ENCODE results near the gene DCAF10.
A peak's percentile ranks its signal among the peaks of the same experiment; 100 is the strongest.
"Not testable (repeated sequence)": the region's sequence is repeated elsewhere in the genome, so short reads cannot be mapped to it uniquely, and the experiment has no call there.

DCAF10 gene

DNA sequence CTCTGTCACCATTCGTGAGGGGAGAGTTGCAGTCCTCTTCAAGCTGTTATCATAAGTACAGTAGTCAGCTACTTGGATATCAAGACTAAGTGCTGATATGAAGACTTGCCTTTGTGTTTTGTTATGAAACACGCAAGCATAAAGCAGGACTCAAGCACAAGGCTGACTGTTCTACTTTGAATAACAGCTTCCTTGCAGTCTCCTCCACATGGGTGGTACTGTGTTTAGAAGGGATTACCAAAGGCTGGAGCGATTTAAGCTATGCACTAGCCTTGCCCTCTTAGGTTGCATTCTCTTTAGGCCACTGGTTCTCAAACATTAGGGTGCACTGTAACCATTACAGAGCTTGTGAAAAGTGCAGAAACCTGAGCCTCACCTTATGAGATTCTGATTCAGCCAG, 61.9 kb downstream of the DCAF10 start:
- DNase-seq (ENCODE audit: low spot score), result no peak

DNA sequence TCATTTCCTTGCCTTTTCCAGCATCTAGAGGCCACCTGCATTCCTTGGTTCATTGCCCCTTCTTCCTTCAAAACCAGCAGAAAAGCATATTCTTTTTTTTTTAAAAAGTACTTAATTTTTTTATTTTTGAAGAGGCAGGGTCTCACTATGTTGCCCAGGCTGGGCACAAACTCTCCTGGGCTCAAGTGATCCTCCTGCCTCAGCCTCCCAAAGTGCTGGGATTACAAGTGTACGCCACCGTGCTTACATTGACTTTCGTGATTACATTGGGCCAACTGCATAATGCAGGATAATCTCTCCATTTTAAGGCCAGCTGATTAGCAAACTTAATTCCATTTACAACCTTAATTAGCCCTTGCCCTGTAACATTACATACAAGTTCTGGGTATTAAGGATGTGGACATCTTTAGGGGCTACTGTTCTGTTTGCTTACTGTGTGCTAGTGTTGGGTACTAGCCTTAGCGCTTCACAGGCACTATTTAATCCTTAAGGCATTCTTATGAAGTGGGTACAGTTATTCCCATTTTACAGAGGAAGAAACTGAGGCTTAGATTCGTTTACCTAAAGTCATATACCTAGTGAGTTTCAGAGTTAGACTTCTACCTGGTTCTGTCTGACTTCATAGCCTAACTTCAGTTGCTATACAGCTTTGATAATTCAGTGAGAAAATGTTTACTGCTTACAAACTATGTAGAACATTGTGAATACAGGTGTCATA, 69.6 kb downstream of the DCAF10 start:
- DNase-seq (ENCODE audit: low spot score), result no peak

DNA sequence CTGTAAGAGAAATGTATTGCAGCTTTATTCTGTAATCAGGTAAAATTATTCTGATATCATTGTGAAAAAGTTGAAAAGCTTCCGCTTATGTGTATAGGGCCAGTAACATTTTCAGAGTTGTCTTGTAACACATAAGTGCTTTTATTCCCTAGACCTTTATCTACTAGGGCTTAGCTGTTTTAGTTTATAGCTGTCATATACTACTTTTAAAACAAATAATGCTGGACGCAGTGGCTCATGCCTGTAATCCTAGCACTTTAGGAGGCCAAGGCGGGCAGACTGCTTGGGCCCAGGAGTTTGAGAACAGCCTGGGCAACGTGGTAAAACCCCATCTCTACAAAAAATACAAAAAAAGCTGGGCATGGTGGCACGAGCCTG, 70.2 kb downstream of the DCAF10 start:
- no peak for DNase-seq (ENCODE audit: low spot score)

DNA sequence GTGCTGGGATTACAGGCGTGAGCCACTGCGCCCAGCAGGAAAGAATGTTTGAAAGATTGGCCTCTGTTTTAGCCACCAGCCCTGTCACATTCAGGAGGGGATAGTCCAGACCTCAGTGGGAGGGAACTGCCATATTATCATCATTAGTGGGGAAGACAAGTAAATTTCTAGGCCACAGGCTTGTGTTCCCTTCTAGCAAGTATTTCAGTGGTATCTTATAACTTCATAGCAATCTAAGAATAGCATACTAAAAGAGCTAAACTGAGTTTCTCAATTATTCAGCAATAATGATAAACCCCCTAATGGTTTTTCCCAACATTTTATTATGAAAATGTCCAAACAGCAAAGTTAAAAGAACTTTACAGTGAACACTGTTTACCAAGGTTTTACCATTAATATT, 73.4 kb downstream of the DCAF10 start:
- DNase-seq (ENCODE audit: low spot score), result no peak

DNA sequence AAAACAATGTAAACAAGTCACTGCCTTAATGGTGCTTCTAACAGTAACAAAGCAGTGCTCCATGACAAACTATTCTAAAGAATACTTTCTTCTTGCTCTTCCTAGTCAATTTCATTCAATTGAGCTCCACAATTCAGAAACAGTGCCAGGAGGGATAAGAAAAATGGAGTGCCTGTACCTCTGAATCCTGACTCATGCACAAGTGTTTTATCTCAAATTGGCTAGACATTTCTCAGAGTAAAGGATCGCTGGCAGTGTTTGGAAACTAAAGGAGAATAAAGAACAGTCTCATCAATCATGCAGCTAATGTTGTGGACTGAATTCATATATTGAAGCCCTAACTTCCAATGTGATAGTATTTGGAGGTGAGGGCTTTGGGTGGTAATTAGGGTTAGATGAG, 75.8 kb downstream of the DCAF10 start:
- DNase-seq (ENCODE audit: low spot score), result no peak

DNA sequence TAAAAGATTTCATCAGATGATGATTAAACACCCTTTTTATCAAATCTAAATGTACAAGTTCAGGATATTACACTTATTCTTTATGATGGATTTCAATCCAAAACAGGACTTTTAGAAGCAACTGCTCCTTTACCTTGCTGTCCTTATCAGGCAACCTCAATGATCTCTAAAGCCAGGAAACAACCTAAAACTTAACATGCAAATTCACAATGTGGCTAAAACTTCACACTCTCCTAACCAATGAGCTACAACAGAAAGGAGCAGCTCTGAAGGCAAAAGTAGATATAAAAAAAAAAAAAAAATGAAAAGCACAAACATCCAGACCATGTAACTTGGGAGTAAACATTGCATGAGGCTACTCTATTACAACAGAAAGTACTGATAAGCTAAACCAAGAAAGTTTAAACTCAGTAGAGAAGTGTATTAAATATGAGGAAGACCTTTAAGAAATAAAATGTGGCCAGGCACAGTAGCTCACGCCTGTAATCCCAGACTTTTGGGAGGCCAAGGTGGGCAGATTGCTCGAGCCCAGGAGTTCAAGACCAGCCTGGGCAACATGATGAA, 80.4 kb downstream of the DCAF10 start:
- no peak for DNase-seq (ENCODE audit: low spot score)

DNA sequence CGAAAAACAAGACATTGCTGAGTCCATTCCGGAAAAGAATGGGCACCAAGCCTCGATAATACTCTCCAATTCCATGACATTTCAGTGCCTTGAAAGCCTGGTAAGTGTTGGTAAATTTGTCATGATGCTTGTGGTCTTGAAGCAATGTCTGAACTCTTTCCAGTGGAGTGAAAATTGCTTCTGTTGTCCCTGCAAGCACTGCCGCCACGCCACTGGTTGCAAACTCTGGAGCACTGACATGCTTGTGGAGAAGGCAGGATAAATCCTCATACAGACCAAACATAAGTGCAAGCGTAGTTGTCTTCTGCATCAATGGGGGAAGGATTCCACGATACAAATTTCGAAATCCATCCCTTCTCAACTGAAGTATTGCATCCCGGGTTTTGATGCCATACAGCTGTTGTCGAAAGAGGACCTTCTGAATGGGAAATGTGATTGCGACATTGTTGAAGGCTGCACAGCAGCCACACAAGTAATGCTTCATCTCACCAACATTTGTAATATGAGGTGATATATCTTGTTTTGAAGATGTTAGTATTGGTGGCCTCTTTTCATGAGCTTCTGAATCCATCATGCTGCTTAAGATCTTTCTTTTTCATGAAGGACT, 87.5 kb downstream of the DCAF10 start:
- DNase-seq (ENCODE audit: low spot score), result not testable (repeated sequence)

DNA sequence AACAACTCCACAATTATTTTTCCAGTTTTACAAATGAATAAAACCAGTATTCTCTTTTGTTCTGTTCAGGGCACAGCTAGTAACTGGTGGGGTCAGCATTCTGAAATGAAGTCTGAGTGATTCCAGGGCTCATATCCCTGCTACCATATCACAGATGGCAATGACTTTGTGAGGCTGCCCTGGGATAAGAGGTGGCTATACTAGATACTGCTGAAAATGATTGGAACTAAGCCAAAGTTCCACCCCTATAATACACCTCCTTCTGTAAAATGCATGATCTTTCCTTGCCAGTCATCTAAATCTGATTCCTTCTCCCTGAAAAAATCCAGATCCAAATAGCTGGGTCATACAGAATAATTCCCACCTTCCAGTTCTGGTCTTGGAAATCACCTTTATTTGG, 88.9 kb downstream of the DCAF10 start:
- DNase-seq (ENCODE audit: low spot score), result no peak

DNA sequence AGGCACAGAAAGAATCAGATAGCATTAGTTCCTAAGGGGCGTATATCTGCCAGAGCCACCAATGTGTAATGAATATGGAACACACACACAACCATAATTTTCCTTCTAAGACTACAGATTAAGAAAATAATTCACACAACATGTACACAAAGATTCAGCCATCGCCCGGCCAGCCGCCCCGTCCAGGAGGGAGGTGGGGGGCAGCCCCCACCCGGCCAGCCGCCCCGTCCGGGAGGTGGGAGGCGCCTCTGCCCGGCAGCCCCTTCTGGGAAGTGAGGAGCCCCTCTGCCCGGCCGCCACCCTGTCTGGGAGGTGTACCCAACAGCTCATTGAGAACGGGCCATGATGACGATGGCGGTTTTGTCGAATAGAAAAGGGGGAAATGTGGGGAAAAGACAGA, 90.4 kb downstream of the DCAF10 start:
- DNase-seq (ENCODE audit: low spot score), result not testable (repeated sequence)

DNA sequence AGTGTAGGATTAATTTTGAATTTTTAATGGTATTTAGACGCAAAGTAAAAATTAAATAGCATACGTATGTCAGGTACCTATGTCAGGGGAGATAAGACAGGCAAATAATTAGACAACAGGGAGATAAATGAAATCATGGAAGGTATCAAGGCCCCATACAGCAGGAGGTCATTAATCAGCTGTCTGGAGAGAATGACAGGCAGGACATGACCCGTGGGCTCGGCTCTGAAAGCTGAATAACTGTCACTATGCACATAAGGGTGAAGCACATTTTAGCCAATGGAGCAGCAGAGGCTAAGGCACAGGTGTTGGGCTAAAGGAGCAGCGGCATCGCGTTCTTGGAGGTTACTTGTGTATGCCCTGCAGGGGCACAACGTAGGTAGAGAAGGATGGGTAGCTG, 91.5 kb downstream of the DCAF10 start:
- DNase-seq (ENCODE audit: low spot score), result no peak

DNA sequence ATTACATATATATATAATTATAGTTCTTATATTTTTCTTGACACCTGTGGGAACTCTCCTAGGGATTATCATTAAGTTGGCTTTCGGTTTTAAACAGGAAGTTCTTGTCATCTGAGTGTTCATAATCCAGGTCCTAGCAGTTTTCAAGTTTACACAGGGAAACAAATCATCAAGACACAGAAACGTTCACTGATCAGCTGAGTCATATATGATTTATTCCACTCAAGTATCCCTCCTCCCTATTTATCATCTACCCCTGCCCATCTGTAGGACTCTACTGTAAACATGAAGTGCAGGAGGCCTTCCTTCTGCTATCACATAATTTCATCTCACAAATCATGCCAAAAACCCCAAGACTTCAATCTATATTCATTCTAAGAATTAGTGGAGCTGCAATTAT, 97.1 kb downstream of the DCAF10 start:
- DNase-seq (ENCODE audit: low spot score), result no peak

DNA sequence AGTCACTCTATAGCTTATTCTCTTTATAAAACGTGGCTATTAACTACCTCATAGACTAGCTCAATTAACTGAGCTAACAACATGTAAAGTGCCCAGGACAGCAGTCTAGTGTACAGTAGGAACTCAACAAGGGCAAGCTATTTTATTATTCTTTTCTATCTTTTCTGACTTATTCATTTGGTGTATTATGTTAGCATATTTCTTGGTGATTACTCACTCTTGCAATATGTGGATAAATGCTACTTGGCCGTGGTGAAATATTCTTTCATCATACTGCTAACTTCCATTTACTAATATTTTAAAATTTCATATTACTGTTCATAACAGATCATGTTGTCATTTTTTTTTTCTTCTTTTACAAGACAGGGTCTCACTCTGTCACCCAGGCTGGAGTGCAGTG, 98.4 kb downstream of the DCAF10 start:
- DNase-seq (ENCODE audit: low spot score), result no peak

DNA sequence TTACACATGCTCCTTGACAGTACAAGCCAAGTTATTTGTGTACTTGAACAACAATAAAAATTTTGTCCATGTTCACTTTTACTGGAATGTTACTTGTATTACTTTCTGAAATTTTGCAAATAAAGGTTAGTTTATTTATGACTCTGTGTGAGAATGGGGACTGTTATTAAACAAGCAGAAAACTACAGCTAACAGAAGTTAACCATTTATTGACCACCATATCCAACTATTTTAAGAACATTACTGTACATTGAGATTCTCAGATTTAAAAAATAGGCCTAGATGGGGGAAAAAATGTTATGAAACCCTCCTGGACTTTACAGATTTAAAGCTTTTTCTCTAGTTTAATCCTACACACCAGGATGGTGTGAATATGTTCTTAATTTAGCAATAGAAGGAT, 101.5 kb downstream of the DCAF10 start:
- DNase-seq (ENCODE audit: low spot score), result no peak

DNA sequence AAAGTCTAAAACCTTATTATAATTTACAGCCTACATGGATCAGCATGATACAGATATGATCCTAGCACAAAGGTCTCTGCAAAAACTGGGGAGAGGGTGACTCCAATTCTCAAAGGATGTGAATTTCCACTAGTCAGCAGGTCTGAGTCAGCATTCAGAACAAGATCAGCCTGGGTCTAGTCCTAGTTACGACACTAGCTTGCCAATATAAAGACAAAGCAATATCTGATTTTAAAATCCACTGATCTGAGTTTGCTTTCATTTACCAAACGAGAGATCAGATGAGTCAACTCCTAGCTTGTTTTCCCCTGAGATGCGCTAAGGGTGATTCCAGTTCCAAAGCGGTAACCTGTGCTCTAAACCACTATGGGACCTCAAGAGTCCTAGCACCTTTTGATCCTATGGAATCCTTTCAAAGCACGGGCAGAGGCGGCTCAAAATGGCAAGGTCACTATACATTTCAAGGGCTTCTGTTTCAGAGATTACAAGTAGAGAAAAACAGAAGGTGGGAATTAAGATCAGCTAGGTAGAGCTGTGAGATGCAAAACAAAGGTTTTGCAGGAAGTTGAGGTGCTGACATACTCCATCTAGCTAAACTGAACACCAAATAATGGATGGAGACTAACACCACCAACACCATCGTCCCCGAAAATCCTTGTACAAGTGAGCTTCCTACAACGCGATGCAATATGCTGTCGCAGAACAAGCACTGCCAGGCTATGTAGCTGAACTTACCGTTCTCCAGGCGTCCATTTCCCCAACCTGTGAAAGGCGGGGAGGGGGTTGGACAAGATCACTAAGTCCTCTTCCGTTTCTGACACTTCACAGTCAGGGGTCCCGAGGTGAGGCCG, 102.4 kb downstream of the DCAF10 start:
- peak; percentile 19 for DNase-seq (ENCODE audit: low spot score)

DNA sequence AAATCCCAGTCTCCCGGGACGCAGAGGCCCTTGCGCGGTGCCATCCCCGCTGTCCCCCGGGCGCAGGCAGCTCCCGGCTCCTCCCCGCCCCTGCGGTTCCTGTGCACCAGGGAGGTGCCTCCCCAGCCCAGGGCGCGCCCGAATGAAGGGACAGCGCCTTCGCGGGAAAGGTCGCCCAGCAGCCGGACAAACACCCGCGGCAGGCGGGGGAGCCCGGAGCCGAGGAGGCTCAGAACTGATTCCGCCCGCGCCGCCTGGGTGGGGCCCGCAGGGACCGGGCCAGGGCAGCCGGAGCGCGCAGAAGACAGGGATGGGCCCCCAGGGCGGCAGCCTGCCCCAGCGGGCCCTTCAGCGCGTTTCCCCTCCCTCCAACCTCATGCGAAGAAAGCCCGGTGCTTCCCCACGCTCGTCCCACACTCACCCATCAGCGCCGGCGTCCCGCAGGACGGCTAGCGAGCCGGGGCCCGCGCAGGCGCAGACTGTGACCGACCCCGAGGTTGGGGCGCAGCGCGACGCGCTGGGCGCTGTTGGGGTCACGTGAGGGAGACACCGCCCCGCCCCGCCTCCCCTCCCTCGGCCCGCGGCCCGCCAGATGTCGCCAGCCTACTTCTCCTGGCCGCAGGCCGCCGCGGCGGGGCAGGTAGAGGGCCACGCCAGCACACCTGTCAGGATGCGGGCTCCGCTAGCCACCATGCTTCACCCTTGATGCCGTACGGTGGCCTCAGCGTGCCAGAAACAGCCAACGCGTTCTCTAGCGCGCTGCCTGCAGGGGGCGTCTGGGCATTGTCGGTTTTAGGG, 103.2 kb downstream of the DCAF10 start, which contains the start of gene SLC25A51:
SLC25A51 (minus strand) TSS at position 481 of the 798 bp plus-strand sequence. CDS start 15,577 bp downstream, outside the sequence.
- DNase-seq (ENCODE audit: low spot score), result peak; percentile 97

DNA sequence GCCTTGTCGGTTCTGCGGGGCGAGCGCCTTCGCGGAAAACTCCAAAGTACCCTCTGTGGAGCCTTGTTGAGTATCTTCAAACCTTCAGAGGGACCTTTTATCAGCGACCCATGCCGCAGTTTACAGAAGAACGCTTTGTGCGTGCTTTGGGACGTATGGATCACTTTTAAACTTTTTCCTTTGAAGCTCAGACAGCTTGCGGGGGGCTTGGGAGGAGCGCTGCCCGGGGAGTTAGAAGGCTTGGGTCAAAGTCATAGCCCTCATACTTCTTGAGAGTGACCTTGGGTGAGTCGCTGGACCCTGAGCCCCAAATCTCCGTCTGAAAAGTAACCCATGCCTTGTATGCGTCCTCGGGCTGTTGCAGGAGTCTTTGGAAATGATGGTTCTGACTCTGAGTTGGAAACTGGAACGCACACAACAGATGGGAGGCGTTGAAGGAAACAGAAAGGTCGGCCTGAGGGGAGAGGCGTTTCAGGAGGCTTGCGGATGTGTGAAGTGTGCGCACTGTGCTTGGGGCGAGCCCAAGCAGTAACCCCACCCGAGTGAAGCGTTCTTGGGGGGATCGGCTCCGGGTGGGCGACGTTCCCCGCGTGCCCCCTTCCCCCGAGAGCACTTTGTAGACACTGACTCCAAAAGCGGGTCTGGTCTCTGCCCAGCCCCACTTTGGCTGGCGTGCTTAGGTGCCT, 104.0 kb downstream of the DCAF10 start:
- no peak for DNase-seq (ENCODE audit: low spot score)

DNA sequence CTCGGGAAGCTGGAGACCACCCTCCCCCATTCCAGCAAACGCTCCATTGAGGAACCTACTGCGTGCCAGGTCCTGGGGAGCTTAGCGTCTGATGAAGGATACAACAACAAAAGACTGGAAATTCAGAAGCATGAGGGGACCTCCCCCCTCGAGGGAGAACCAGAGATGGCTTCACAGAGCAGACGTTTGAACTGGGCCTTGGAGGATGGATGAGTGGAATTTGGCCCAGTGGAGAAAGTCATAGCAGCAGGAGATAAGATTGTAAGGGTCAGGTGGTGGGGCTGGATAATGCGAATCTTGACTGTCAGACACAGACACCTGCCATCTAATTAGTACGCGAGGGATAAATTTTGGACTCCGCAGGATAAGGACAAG, 104.5 kb downstream of the DCAF10 start:
- no peak for DNase-seq (ENCODE audit: low spot score)

DNA sequence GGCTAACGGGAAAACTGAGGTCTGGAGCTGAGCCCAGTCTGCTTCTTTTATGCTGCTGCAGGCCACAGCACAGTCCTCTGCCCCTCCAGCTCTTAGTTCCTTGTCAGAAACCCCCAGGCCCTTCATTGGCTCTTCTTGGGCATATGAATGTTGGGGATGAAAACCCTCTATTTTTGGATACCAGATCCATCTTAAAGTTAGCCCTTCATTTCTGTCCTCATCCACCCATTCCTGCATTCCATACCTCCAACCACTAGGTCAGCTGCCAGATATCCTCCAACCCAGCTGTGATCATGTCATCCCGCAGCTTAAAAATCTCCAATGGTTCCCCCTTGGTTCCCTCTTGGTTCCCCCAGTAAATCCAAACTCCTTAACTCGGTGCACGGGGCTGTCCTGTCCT, 105.2 kb downstream of the DCAF10 start:
- no peak for DNase-seq (ENCODE audit: low spot score)

DNA sequence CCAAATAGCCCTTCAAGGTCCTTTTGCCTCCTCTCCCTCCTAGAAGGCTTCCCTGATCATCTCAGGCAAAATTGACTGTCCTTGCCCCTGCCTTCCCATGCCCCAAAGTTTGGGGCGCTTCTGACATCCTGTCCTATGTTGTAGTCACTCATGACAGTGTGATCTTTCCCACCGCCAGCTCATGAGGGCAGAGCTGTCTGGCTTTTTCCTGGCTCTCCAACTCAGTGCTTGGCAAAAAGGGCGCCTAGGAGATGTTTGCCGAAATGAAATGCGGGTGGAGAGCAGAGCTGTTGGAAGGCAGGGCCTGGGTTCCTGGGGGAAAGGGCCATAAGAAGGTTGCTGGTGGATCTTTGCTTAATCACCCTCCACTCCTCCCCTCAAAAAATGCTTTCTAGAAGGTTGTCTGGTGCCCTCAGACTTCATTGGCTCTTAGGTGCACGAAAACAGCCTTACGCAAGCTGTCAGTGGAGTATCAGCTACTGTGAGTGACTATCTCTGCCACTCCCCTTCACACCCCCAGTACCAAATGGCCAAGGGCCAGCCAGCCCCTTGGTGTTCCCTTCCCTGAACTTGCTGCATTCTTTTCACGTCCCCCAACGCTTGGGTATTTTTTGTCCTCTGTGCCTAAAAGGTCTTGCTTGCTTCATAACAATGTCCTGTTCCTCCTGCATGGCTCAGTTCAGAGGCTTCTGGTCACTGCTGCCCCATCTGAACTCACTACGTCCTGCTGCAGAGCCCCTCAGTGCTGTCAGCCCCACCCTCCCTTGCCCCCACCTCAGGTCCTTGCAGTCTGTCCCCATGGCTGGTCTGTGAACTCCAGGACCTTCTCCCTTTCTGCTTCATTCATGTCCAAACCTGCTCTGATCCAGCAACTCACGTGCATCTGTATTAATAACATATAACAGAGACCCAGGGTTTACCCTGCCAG, 106.0 kb downstream of the DCAF10 start:
- DNase-seq (ENCODE audit: low spot score), result no peak

DNA sequence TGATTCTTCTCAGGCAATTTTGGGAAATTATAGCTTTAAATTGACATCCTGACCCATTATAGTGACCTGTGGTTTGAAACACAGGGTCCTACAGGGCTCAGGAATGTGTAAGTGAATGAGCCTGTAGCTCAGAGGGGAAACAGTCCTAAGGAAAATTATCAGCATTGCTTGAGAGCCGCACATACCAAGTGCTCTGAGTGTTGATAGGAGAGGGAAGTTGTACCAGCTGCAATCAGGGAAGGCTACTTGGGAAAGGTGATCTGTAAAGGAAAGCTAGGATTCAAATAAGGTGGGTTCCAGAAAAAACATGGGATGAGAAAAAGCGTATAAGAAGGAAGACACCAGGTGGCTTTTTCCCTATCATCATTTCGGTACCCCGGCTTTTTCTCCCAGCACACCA, 107.7 kb downstream of the DCAF10 start:
- no peak for DNase-seq (ENCODE audit: low spot score)

Measured in germinal center (tissue), 1 donor.